Spleen (tissue), 11 donors: ENCODE results near the gene ITGA1. TPM values are rescaled to one million over a fixed set of nuclear protein-coding genes. Genes with fewer than 3 reads are reported as not detected.

Experiments
- DNase-seq: peaks from one replicate; pipeline ENCODE4 v3.0.0-alpha.2; 2020
- H3K27ac ChIP-seq, 8 donors: fragments of 200-600 bp; sonication (generic) in 7 of 8; 1 replicate in 4 of 8; 2 replicates in 4 of 8; pipeline versions ENCODE4 v1.5.0 to v1.8.0; 2016 to 2021; ENCODE audit warnings: inconsistent platforms in 4 of 8, mild to moderate bottlenecking in 4 of 8, moderate library complexity in 1 of 8
- H3K27me3 ChIP-seq, 7 donors: fragments of 200-600 bp; sonication (generic) in 6 of 7; replicated peaks in 1 of 7; 1 replicate in 4 of 7; 2 replicates in 3 of 7; pipeline versions ENCODE4 v1.5.0 to v1.8.0; 2016 to 2021; ENCODE audit warnings: inconsistent platforms in 3 of 7, mild to moderate bottlenecking in 1 of 7
- H3K36me3 ChIP-seq, 6 donors: fragments of 200-600 bp; sonication (generic) in 5 of 6; 1 replicate in 4 of 6; 2 replicates in 2 of 6; pipeline versions ENCODE4 v1.5.0 to v1.8.0; 2016 to 2021; ENCODE audit warnings: inconsistent platforms in 2 of 6
- H3K4me1 ChIP-seq, 6 donors: fragments of 200-600 bp; sonication (generic) in 5 of 6; 1 replicate in 3 of 6; 2 replicates in 3 of 6; pipeline versions ENCODE4 v1.5.0 to v1.8.0; 2016 to 2021; ENCODE audit warnings: inconsistent platforms in 3 of 6
- H3K4me3 ChIP-seq, 8 donors: fragments of 200-600 bp; sonication (generic) in 7 of 8; 1 replicate in 4 of 8; 2 replicates in 4 of 8; pipeline versions ENCODE4 v1.5.0 to v1.8.0; 2016 to 2021; ENCODE audit warnings: inconsistent platforms in 4 of 8, mild to moderate bottlenecking in 4 of 8, moderate library complexity in 2 of 8
- H3K9me3 ChIP-seq, 8 donors: fragments of 200-600 bp; sonication (generic) in 7 of 8; 1 replicate in 4 of 8; 2 replicates in 4 of 8; pipeline versions ENCODE4 v1.5.0 to v1.8.0; 2016 to 2021; ENCODE audit warnings: inconsistent platforms in 4 of 8
- POLR2A ChIP-seq, 3 donors: fragments of 450-650 bp; IDR thresholded peaks; one replicate each; pipeline ENCODE4 v1.5.1; 2017; ENCODE audit warnings: antibody characterized with exemption in 3 of 3, mild to moderate bottlenecking in 1 of 3
- POLR2AphosphoS5 ChIP-seq, 3 donors: sonication (generic); formaldehyde crosslinking; IDR thresholded peaks; one replicate each; pipeline ENCODE4 v1.5.1; 2017; ENCODE audit warnings: antibody characterized with exemption in 3 of 3
- WGBS, 5 donors: extraction: QIAGEN DNeasy Blood & Tissue Kit in 3 of 5; methylation state at CpG; one replicate each; pipeline versions ENCODE4 v1.1.5 to v1.1.7; 2013 to 2018; 5-methylcytosine and 5-hydroxymethylcytosine counted together
- intact Hi-C: fragments of 100-400 bp; cut with DNase I; formaldehyde crosslinking; loops from one replicate; pipeline ENCODE4 v1.15.0; 2023; ENCODE audit warnings: low total_unique reads
- polyA plus RNA-seq, 3 donors: library from polyadenylated mRNA; stranded (reverse); fragments of 200-250 nt; gene quantifications; one replicate each; pipeline ENCODE4 v1.2.1, GENCODE V29; 2013
- total RNA-seq, 7 donors: library from RNA; depleted of rRNA in 3 of 7; stranded (reverse); fragments of >200 nt in 3 of 7; fragmentation: NEBNext Ultra II Directional in 4 of 7; extraction: Animal tissue kit (Norgen Biotek cat#: 25700) in 4 of 7; gene quantifications; one replicate each; pipeline versions ENCODE4 v1.1.0 to v1.2.1, GENCODE V29; 2016 to 2021
- TF ChIP-seq, protein P1 (sequence below), 11 experiments: fragments of 200-600 bp in 7 of 11; fragments of 450-650 bp in 4 of 11; sonication (generic) in 4 of 11; IDR thresholded peaks in 8 of 11; conservative IDR thresholded peaks in 3 of 11; 1 replicate in 7 of 11; 2 replicates in 4 of 11; pipeline versions ENCODE4 v1.4.0 to v1.8.0; 2016 to 2021; ENCODE audit warnings: antibody characterized with exemption in 11 of 11, inconsistent platforms in 4 of 11, mild to moderate bottlenecking in 1 of 11
- donor health status: healthy with polysubstance abuse.
- donor health status: DM: no; HTN: no; CAD: no; lungs with moderate emphysema.
- donor health status: DM: no; HTN: no; CAD: no.
- donor health status: Bipolar disorder and iron deficiency.
- donor health status: healthy.
- donor health status: DM: no; HTN: no; CAD: no.
- donor health status: DM: yes; HTN: yes; CAD: no.

Gene ITGA1
- total and polyA plus RNA-seq, 10 donors = 8.3 to 505 (median 289) TPM

GRCh38 chr5:52788505-52788821 lies 747 bp downstream of the ITGA1 start:
- Histone ChIP-seq H3K27ac (peak overlapping the region; percentile 73 to 95 (median 92)), H3K4me1 (peaks cover 0 to 47% (median 22%) of the 10 kb centered on the region in 6 donors)
- WGBS, 5 donors = 15 to 21% (median 16%) methylated on average over 7 of the region's 7 CpGs

DNA sequence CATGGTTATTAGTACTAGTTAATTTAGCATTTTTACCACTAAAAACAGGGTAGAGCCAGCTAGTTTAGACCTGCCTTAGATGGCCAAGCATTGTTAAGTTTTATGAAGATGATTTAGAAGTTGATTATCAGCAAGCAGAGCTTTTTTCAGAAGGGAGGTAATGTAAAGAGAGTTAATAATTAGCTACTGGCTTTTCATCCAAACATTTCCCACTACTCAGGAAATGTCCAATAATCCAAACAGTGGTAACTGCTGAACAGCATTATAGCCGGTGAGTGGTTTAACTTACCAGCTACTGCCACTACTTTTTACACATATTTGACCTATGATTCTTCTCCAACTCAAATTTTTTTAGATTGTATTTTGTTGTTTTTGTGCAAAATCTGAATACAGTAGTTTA lies 1.7 kb downstream of the ITGA1 start:
- Histone ChIP-seq H3K36me3 (no peaks in the 10 kb centered on the region), H3K4me3 (peak overlapping the region; percentile 48 to 80 (median 58)), H3K27ac (peak overlapping the region; percentile 73 to 95 (median 92)), H3K4me1 (peaks cover 0 to 48% (median 23%) of the 10 kb centered on the region in 6 donors), H3K27me3 (peaks cover 0 to 43% (median 6%) of the 10 kb centered on the region in 7 donors), H3K9me3 (no peaks in the 10 kb centered on the region)
- 43 to 76% (median 59%) methylated on average over 1 of the region's 1 CpG for WGBS, 5 donors
- intact Hi-C loops = no loop called here
- DNase-seq = no peak
- TF ChIP-seq POLR2A (IDR thresholded peaks at IDR 0.05) = no peak
- TF ChIP-seq, protein P1, sequence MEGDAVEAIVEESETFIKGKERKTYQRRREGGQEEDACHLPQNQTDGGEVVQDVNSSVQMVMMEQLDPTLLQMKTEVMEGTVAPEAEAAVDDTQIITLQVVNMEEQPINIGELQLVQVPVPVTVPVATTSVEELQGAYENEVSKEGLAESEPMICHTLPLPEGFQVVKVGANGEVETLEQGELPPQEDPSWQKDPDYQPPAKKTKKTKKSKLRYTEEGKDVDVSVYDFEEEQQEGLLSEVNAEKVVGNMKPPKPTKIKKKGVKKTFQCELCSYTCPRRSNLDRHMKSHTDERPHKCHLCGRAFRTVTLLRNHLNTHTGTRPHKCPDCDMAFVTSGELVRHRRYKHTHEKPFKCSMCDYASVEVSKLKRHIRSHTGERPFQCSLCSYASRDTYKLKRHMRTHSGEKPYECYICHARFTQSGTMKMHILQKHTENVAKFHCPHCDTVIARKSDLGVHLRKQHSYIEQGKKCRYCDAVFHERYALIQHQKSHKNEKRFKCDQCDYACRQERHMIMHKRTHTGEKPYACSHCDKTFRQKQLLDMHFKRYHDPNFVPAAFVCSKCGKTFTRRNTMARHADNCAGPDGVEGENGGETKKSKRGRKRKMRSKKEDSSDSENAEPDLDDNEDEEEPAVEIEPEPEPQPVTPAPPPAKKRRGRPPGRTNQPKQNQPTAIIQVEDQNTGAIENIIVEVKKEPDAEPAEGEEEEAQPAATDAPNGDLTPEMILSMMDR (IDR thresholded peaks at IDR 0.05 in 8 of 11, conservative IDR thresholded peaks at IDR 0.05 in 3 of 11) = no peak
- no peak for TF ChIP-seq POLR2AphosphoS5 (IDR thresholded peaks at IDR 0.05)

More at GRCh38 chr5:52788505-52788821, 747 bp downstream of the ITGA1 start:
- intact Hi-C loops = no loop called here
- TF ChIP-seq, protein P1 (IDR thresholded peaks at IDR 0.05 in 8 of 11, conservative IDR thresholded peaks at IDR 0.05 in 3 of 11) = no peak
- TF ChIP-seq POLR2AphosphoS5 (IDR thresholded peaks at IDR 0.05) = no peak
- no peak for TF ChIP-seq POLR2A (IDR thresholded peaks at IDR 0.05)
- Histone ChIP-seq H3K36me3 (no peaks in the 10 kb centered on the region), H3K27me3 (peaks cover 0 to 49% (median 6%) of the 10 kb centered on the region in 7 donors), H3K9me3 (no peaks in the 10 kb centered on the region), H3K4me3 (peak overlapping the region; percentile 48 to 80 (median 58))
- DNase-seq = no peak

DNA sequence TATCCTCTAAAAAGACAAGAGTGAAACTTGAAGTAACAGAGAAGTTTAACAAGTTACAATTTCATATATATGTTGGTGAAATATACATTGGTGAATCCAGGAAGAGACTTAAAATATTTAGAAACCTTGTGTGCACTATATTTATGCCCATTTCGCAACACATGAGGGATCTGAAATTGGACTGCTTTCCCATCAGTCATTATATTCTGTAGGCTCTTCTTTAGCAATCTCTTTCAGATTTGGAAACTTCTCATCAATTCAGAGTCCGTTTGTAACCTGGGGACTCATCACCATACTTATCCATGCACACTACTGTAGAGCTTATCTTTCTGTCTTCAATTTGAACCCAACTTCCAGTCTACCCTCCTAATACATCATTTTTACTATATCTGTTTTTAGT lies 2.1 kb downstream of the ITGA1 start:
- no peak for DNase-seq
- intact Hi-C loops = no loop called here
- Histone ChIP-seq H3K27ac (peak overlapping the region; percentile 43 to 95 (median 92)), H3K4me1 (peaks cover 0 to 48% (median 23%) of the 10 kb centered on the region in 6 donors), H3K36me3 (no peaks in the 10 kb centered on the region), H3K4me3 (peak overlapping the region; percentile 48 to 80 (median 58)), H3K9me3 (no peaks in the 10 kb centered on the region), H3K27me3 (peaks cover 0 to 39% (median 6%) of the 10 kb centered on the region in 7 donors)
- 38 to 53% (median 50%) methylated on average over 2 of the region's 2 CpGs for WGBS, 5 donors
- no peak for TF ChIP-seq POLR2A (IDR thresholded peaks at IDR 0.05)
- no peak for TF ChIP-seq POLR2AphosphoS5 (IDR thresholded peaks at IDR 0.05)
- TF ChIP-seq, protein P1 (IDR thresholded peaks at IDR 0.05 in 8 of 11, conservative IDR thresholded peaks at IDR 0.05 in 3 of 11) = no peak

DNA sequence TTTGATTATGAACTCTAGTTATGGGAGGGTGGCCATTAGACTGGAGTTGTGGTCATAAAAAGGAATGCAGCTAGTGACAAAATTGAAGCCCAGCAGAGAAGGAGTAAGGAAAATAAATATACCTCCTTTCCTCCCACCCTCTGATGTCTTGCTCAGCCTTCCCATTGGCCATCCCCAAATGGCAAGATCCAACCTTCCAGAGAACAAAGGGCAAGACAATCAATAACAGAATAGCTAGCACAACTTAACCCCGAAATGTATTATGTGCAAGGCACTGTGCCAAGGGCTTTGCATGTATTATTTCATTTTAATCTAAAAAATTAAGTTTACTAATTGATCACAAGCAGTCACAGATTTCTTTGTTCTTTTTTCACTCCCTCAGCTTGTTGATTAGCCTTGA lies 3.6 kb downstream of the ITGA1 start:
- H3K27me3 ChIP-seq = peaks cover 0 to 26% (median 6%) of the 10 kb centered on the region in 7 donors
- H3K27ac ChIP-seq = peak overlapping the region in 7 of 8 donors; percentile 91 to 95 (median 92)
- no peaks in the 10 kb centered on the region for H3K36me3 ChIP-seq
- H3K9me3 ChIP-seq = no peaks in the 10 kb centered on the region
- H3K4me3 ChIP-seq = peak overlapping the region; percentile 48 to 80 (median 58)
- 49 to 75% (median 67%) methylated on average over 1 of the region's 1 CpG for WGBS, 5 donors
- no peak for DNase-seq
- TF ChIP-seq, protein P1 (IDR thresholded peaks at IDR 0.05 in 8 of 11, conservative IDR thresholded peaks at IDR 0.05 in 3 of 11) = no peak
- TF ChIP-seq POLR2AphosphoS5 (IDR thresholded peaks at IDR 0.05) = no peak
- no peak for TF ChIP-seq POLR2A (IDR thresholded peaks at IDR 0.05)
- peaks cover 5 to 59% (median 21%) of the 10 kb centered on the region in 6 donors for H3K4me1 ChIP-seq
- intact Hi-C loops = no loop called here
